ENCODE results near the gene GDPD3.
A peak's percentile ranks its signal among the peaks of the same experiment; 100 is the strongest.

The GDPD3 gene

DNA sequence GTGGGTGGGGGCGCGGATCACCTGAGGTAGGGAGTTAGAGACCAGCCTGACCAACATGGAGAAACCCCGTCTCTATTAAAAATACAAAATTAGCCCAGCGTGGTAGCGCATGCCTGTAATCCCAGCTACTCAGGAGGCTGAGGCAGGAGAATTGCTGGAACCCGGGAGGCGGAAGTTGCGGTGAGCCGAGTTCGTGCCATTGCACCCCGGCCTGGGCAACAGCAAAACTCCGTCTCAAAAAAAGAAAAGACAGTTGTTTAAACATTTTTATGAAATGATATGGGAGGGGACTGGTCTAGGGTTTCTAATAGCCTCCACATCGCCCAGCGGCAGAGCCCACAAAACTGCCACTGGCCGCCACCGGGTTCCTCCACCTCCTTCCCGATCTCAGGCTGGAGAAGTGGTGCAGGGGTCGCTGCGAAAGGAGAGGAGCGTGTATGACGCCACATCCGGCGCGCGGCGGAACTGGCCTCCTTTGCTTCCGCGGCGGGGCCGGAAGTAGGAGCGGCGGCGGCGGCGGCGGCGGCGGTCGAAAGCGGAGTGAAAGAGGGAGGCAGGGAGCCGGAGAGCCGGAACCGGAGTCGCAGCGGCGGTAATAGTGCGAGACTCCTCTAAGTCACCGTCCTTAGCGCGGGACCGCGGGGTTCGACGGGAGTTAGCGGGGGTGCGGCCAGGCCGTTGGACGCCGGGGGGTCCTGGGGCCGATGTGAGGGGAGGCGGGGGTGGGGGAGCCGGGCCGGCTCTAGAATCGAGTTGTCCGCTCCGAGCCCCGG, 37.6 kb downstream of the GDPD3 start, which contains the start of gene PPP4C:
Gene PPP4C (plus strand): TSS at position 492 of the 773 bp plus-strand sequence. CDS start 384 bp downstream, outside the sequence.
- DNase-seq = peak; percentile 84 to 90

DNA sequence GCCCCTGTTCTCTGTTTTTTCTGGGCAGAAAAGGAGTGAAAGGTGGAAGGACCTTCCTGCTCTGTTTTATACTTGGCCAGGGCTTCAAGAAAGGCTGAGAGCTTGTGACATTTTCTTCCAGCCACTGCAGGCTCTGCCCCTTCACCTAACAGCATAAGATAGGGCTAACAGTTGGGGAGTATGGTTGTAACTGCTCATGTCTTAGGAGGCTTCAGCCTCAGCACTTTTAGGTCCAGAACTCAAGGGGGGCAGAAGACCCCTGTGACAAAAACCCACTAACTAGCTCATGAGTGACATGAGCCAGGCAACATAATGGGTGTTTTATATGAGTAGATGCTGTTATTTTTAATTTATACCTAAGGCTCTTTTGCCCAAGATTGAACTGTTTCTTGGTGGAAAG, 42.8 kb downstream of the GDPD3 start:
- no peak for DNase-seq

DNA sequence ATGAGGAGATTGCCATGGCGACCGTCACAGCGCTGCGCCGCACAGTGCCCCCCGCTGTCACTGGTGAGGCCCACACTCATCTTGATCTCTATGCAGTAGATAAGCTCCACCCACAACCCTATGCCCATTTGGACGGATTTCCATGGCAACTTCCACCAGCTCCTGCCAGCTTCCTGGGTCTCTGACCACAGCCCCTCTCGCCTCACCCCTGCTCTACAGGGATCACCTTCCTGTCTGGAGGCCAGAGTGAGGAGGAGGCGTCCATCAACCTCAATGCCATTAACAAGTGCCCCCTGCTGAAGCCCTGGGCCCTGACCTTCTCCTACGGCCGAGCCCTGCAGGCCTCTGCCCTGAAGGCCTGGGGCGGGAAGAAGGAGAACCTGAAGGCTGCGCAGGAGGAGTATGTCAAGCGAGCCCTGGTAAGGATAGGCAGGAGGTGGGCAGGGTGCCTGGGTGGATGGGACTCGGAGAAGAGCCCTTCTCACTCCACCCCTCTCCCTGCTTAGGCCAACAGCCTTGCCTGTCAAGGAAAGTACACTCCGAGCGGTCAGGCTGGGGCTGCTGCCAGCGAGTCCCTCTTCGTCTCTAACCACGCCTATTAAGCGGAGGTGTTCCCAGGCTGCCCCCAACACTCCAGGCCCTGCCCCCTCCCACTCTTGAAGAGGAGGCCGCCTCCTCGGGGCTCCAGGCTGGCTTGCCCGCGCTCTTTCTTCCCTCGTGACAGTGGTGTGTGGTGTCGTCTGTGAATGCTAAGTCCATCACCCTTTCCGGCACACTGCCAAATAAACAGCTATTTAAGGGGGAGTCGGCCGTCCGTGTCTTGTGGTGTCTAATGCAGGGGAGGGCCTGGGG, 43.5 kb downstream of the GDPD3 start:
- DNase-seq = no peak

GRCh38 chr16:30068750-30069610, 44.4 kb downstream of the GDPD3 start:
- peak in 1 of 2 experiments; percentile 58 for DNase-seq

DNA sequence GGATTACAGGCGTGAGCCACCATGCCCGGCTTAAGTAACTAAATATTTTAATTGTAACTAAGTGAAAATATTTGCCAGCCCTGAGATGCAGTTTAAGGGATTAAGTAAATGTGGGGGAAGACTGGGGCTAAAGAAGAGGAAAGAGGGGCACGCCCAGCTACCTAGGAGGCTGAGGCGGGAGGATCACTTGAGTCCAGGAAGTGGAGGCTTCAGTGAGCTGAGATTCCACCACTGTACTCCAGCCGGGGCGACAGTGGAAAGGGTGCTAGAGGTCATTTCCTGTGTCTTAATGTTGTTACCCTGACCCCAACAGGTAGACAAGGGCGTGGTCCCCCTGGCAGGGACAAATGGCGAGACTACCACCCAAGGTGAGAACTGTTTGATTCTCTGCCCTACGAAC, 45.0 kb downstream of the GDPD3 start:
- DNase-seq = no peak

GRCh38 chr16:30067584-30067916, 45.8 kb downstream of the GDPD3 start:
- DNase-seq = no peak

DNA sequence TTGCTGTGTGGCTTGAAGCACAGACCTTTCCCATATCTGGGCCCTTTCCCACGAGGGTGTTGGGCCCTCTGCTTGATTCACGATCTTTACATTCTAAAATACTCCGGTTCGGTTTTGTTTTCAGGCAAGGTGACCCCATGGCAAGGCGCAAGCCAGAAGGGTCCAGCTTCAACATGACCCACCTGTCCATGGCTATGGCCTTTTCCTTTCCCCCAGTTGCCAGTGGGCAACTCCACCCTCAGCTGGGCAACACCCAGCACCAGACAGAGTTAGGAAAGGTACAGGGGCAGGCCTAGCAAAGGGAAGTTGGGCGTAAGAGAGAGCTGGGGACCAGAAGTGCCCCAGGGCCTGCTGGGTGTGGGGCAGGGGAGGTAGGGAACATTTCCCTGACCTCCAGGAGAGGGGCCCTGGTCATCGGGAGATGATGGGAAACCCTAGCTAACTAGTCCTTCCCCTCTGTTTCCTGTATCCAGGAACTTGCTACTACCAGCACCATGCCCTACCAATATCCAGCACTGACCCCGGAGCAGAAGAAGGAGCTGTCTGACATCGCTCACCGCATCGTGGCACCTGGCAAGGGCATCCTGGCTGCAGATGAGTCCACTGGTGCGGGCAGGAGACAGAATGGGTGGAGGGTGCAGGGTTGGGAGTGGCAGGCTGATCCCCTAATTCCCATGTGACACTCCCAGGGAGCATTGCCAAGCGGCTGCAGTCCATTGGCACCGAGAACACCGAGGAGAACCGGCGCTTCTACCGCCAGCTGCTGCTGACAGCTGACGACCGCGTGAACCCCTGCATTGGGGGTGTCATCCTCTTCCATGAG, 46.4 kb downstream of the GDPD3 start:
- no peak for DNase-seq

DNA sequence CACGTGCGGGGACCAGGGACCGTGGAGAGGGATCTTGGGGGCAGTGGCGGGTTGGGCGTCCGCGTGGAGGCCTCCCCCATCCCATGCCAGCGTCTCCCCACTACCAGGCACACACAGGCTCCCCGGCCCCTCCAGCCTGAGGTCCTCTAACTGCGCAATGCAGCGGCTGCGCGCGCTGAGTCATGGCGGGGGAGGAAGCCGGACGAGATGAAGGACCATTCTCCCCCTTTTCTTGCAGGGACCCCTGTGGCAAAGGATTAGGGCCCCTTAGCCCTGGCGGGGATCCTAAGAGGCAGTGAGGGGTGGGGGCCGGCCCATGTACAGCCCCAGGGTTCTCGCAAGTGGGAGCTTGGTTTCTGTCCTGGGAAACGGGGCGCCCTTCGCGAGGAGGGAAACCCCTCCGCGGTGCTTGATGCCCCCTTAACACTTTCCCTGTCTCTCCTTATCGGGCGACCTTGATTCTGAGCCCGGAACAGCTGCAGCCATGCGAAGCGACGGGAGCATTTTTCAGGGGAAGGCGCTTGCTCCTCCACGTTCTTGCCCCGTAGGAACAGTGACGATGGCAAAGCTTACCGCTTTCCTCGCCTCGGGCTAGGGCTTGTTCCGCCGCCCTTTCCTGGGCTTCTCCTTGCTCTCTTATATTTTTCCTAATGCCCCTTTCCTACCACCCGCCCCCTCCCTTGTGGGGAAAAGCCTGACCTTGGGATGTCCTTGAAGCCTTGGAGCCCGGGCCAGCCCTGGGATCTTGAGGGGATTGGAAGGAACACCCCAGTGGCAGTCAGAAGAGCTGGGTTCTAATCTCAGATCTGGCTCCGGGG, 47.2 kb downstream of the GDPD3 start:
- peak; percentile 41 to 51 for DNase-seq

GRCh38 chr16:30065102-30065942, 48.0 kb downstream of the GDPD3 start, which contains the start of gene ALDOA:
Gene ALDOA (plus strand): TSS chr16:30065760. CDS start chr16:30066898, 1,138 bp downstream.
- peak; percentile 93 to 96 for DNase-seq

DNA sequence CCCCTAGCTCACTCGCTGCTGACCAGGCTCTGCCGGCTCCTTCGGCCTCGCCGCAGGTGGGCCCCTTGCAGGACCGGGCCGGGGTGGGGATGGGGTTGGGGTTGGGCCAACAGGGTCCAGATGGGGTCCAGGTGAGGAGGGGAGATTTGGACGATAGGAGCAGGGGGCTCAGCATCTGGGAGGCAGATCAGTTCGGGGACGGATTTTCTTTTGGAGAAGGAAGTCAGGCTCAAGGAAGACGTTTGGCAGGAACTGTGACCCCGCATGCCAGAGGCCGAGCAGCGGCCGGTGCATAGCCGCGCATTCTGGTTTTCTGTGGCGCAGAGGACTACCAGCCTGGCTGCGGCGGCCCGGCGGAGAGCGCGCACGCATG, 48.6 kb downstream of the GDPD3 start:
- no peak for DNase-seq

DNA sequence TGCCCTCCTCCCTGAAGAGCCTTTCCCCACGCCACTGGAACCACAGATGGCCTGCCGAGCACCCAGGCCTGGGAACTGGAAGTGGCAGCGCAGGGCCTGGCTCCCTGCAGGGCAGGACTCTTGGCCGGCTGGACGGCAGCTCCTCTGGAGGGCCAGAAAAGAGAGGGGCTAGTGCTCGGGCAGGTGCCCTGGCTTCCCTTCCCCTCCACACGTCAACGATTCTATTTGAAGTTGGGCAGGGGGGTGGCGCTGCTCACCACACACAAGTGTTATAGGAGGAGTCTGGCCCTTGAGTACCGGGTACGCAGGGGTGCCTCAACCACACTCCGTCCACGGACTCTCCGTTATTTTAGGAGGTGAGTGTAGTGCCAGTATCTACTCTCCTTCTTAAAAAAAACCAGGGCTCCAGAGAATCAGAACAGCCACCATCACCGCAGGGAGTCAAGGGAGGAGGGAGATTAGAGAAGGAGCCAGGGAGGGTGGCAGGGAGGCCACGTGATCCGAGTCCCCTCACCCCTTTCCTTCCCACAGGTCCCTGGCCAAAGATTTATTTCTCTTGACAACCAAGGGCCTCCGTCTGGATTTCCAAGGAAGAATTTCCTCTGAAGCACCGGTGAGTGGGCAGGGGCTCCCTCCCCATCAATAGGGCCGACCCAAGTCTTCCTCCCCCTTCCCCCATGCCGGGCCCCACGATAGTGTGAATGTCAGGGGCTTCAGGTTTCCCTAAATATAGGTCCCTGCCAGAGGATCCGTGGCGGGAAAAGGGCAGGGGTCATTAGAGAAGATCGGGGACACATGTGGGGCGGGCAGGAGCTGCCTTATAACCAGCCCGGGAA, 49.2 kb downstream of the GDPD3 start:
- peak; percentile 65 to 72 for DNase-seq

- no peak for DNase-seq
These were observed 50.0 kb downstream of the GDPD3 start for GRCh38 chr16:30063278-30063892.

GRCh38 chr16:30060836-30061554, 52.3 kb downstream of the GDPD3 start:
- no peak for DNase-seq

DNA sequence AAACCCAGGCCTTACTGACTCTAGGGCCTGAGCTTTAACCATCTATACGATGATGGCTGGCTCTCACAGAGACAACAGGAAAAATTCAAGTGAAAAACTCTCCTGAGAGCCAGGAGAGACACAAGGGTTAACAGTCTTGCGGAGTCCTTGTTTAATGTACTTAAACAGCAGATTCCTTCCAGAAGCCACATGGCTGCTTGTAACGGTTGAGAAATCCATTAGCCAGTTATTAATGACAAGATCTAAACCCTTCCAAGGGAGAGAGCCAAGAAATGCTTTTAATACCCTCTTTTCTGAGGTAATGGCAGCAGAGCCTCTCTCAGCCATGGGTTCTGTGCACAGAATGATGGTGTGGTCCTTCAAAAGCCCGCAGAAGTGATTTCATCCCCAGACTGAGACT, 53.0 kb downstream of the GDPD3 start:
- DNase-seq = no peak

- DNase-seq = no peak
These were observed 58.3 kb downstream of the GDPD3 start for GRCh38 chr16:30054959-30055553.

All from stimulated activated CD4-positive, alpha-beta T cell treated with anti-CD3 and anti-CD28 coated beads, Interleukin-4, amount 100 ng/mL, for 4 hours (primary cell).